Measurements from ENCODE around the gene PER1. TPM values are rescaled to one million over a fixed set of nuclear protein-coding genes. Genes with fewer than 3 reads are reported as not detected.

Gene PER1
- total and polyA plus RNA-seq, 9 of the 15 experiments (the other 6 are each of a cell fraction or from before 2014, with no cell fraction given) = 0.13 to 26.0 (median 3.4) TPM

- TF ChIP-seq, protein P1, sequence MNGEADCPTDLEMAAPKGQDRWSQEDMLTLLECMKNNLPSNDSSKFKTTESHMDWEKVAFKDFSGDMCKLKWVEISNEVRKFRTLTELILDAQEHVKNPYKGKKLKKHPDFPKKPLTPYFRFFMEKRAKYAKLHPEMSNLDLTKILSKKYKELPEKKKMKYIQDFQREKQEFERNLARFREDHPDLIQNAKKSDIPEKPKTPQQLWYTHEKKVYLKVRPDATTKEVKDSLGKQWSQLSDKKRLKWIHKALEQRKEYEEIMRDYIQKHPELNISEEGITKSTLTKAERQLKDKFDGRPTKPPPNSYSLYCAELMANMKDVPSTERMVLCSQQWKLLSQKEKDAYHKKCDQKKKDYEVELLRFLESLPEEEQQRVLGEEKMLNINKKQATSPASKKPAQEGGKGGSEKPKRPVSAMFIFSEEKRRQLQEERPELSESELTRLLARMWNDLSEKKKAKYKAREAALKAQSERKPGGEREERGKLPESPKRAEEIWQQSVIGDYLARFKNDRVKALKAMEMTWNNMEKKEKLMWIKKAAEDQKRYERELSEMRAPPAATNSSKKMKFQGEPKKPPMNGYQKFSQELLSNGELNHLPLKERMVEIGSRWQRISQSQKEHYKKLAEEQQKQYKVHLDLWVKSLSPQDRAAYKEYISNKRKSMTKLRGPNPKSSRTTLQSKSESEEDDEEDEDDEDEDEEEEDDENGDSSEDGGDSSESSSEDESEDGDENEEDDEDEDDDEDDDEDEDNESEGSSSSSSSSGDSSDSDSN (IDR thresholded peaks at IDR 0.05; ENCODE audit: borderline replicate concordance in 1 of 2, low read depth in 2 of 2, low read length in 2 of 2) = peak; percentile 87 to 91; a peak in 3 of 4 replicates
- TF ChIP-seq HNRNPUL1 (IDR thresholded peaks at IDR 0.05; ENCODE audit: low read length) = no peak
- no peak for TF ChIP-seq SAP30 (IDR thresholded peaks at IDR 0.05; ENCODE audit: borderline replicate concordance, insufficient read depth, low read depth, low read length, poor library complexity, severe bottlenecking)
- no peak for TF ChIP-seq EWSR1 (IDR thresholded peaks at IDR 0.05; ENCODE audit: borderline replicate concordance, low read depth, partially characterized antibody)
- TF ChIP-seq, protein P2, sequence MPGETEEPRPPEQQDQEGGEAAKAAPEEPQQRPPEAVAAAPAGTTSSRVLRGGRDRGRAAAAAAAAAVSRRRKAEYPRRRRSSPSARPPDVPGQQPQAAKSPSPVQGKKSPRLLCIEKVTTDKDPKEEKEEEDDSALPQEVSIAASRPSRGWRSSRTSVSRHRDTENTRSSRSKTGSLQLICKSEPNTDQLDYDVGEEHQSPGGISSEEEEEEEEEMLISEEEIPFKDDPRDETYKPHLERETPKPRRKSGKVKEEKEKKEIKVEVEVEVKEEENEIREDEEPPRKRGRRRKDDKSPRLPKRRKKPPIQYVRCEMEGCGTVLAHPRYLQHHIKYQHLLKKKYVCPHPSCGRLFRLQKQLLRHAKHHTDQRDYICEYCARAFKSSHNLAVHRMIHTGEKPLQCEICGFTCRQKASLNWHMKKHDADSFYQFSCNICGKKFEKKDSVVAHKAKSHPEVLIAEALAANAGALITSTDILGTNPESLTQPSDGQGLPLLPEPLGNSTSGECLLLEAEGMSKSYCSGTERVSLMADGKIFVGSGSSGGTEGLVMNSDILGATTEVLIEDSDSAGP (CRISPR knock-in tag; IDR thresholded peaks at IDR 0.05) = peak; percentile 97
- TF ChIP-seq ASH1L (IDR thresholded peaks at IDR 0.05; ENCODE audit: borderline replicate concordance, low read depth, partially characterized antibody) = peak; percentile 85
- peak in 1 of 2 experiments; percentile 73; a peak in 2 of 4 replicates for TF ChIP-seq SIN3A (IDR thresholded peaks at IDR 0.05; ENCODE audit: borderline replicate concordance in 2 of 2, control insufficient read depth in 1 of 2, low read depth in 2 of 2, low read length in 2 of 2)
- no peak for TF ChIP-seq JUN (IDR thresholded peaks at IDR 0.05; ENCODE audit: borderline replicate concordance, low read depth, low read length)
- TF ChIP-seq JUN (CRISPR knock-in tag; IDR thresholded peaks at IDR 0.05; ENCODE audit: borderline replicate concordance) = peak; percentile 47; the same call in 1 of the 2 replicates
- no peak for TF ChIP-seq HMGN3 (IDR thresholded peaks at IDR 0.05; ENCODE audit: borderline replicate concordance, extremely low read depth, insufficient read length, low read depth, low read length)
- TF ChIP-seq BHLHE40 (IDR thresholded peaks at IDR 0.05; ENCODE audit: low read length) = peak; percentile 65
- TF ChIP-seq ARNT (IDR thresholded peaks at IDR 0.05) = no peak
- TF ChIP-seq TCF7L2 (IDR thresholded peaks at IDR 0.05; ENCODE audit: low read depth, low read length) = peak; percentile 63
- TF ChIP-seq JUND (IDR thresholded peaks at IDR 0.05; ENCODE audit: borderline replicate concordance, low read depth, low read length) = 0 out of 2 replicates have a peak, but pooled peaks have one; percentile 2
- TF ChIP-seq JUND (tag; IDR thresholded peaks at IDR 0.05; ENCODE audit: borderline replicate concordance, low read depth, low read length) = no peak; the same call in 2 of the 3 replicates
- TF ChIP-seq NCOA6 (IDR thresholded peaks at IDR 0.05) = peak; percentile 95
- peak; percentile 54; the same call in 1 of the 2 replicates for TF ChIP-seq PHF8 (IDR thresholded peaks at IDR 0.05; ENCODE audit: borderline replicate concordance, low read length)
- TF ChIP-seq RBFOX2 (IDR thresholded peaks at IDR 0.05; ENCODE audit: low read depth, low read length) = peak; percentile 86
- no peak for TF ChIP-seq NUFIP1 (IDR thresholded peaks at IDR 0.05; ENCODE audit: partially characterized antibody)
Measured at GRCh38 chr17:8189711-8190477, 37.7 kb upstream of the PER1 start, which contains the start of gene BORCS6 (continued).

All from K562 (cell line).